Gastroesophageal sphincter (tissue), 2 donors: ENCODE results near the gene USP20.

ENCODE experiments used
- EP300 ChIP-seq: sonication (generic); formaldehyde crosslinking; IDR thresholded peaks from one replicate; pipeline ENCODE4 v1.6.1; 2017; ENCODE audit warnings: antibody characterized with exemption, mild to moderate bottlenecking
- POLR2A ChIP-seq, 2 donors: fragments of 450-650 bp; IDR thresholded peaks; one replicate each; pipeline ENCODE4 v1.6.1; 2017; ENCODE audit warnings: antibody characterized with exemption in 2 of 2, mild to moderate bottlenecking in 2 of 2, moderate library complexity in 1 of 2

- TF ChIP-seq EP300 (no peak), POLR2A (IDR thresholded peaks at IDR 0.05) (no peak)
Measured at GRCh38 chr9:129840034-129840433, 4.8 kb downstream of the USP20 start.
